Right atrium auricular region (tissue), 2 donors: ENCODE measurements around the gene CTRB1. TPM values are rescaled to one million over a fixed set of nuclear protein-coding genes. Genes with fewer than 3 reads are reported as not detected.
"Not testable (repeated sequence)": the region's sequence is repeated elsewhere in the genome, so short reads cannot be mapped to it uniquely, and the experiment has no call there.

Experiments
- DNase-seq: peaks from one replicate; pipeline ENCODE4 v3.0.0-alpha.2; 2019; ENCODE audit warnings: low spot score
- H3K27ac ChIP-seq, 2 donors: fragments of 200-600 bp; sonication (generic); 1 replicate in 1 of 2; 2 replicates in 1 of 2; pipeline ENCODE4 v1.5.1; 2016 to 2019
- H3K27me3 ChIP-seq, 2 donors: fragments of 200-600 bp; sonication (generic); one replicate each; pipeline versions ENCODE4 v1.5.1 to v1.6.0; 2017 to 2019
- H3K36me3 ChIP-seq: fragments of 200-600 bp; sonication (generic); one replicate; pipeline ENCODE4 v1.5.1; 2016
- H3K4me1 ChIP-seq, 2 donors: fragments of 200-600 bp; sonication (generic); one replicate each; pipeline versions ENCODE4 v1.5.1 to v1.6.0; 2017 to 2019
- H3K4me3 ChIP-seq, 2 donors: fragments of 200-600 bp; sonication (generic); 1 replicate in 1 of 2; 2 replicates in 1 of 2; pipeline ENCODE4 v1.5.1; 2017 to 2019; ENCODE audit warnings: mild to moderate bottlenecking in 1 of 2, moderate library complexity in 1 of 2
- H3K9me3 ChIP-seq, 2 donors: fragments of 200-600 bp; sonication (generic); one replicate each; pipeline ENCODE4 v1.5.1; 2019
- CTCF ChIP-seq, 2 donors: fragments of 200-600 bp; sonication (generic); IDR thresholded peaks; one replicate each; pipeline ENCODE4 v1.5.1; 2019; ENCODE audit warnings: antibody characterized with exemption in 2 of 2
- total RNA-seq, 2 donors: library from RNA; depleted of rRNA; stranded (reverse); fragments of >200 nt; gene quantifications; one replicate each; pipeline ENCODE4 v1.1.0, GENCODE V29; 2016

The CTRB1 gene
- total RNA-seq, 2 donors from 2014 or later = not detected

- Histone ChIP-seq H3K36me3 (no peaks in the 10 kb centered on the region), H3K27ac (no peak within 1 kb of the TSS), H3K27me3 (no peaks in the 10 kb centered on the region), H3K4me3 (no peak within 1 kb of the TSS), H3K4me1 (peaks cover 0 to 10% of the 10 kb centered on the region in 2 donors), H3K9me3 (no peaks in the 10 kb centered on the region)
- no peak for TF ChIP-seq CTCF (IDR thresholded peaks at IDR 0.05)
- DNase-seq = no peak
Measured at GRCh38 chr16:75206749-75207451, 11.9 kb upstream of the CTRB1 start, which contains the start of gene CTRB2. Gene CTRB2 (minus strand): TSS chr16:75207161. CDS start chr16:75207141, 20 bp downstream.

- no peak for TF ChIP-seq CTCF (IDR thresholded peaks at IDR 0.05)
- Histone ChIP-seq H3K36me3 (no peaks in the 10 kb centered on the region), H3K27me3 (no peaks in the 10 kb centered on the region), H3K4me1 (peaks cover 0 to 10% of the 10 kb centered on the region in 2 donors), H3K9me3 (no peaks in the 10 kb centered on the region), H3K4me3 (no peak overlapping the region), H3K27ac (no peak overlapping the region)
- DNase-seq = no peak
Measured at GRCh38 chr16:75207831-75208230, 11.0 kb upstream of the CTRB1 start.

- no peak overlapping the region for H3K4me3 ChIP-seq
- no peak for TF ChIP-seq CTCF (IDR thresholded peaks at IDR 0.05)
- H3K9me3 ChIP-seq = no peaks in the 10 kb centered on the region
- H3K27ac ChIP-seq = no peak overlapping the region
- peaks cover 0 to 10% of the 10 kb centered on the region in 2 donors for H3K4me1 ChIP-seq
- no peaks in the 10 kb centered on the region for H3K27me3 ChIP-seq
- no peaks in the 10 kb centered on the region for H3K36me3 ChIP-seq
- DNase-seq = no peak
Measured at GRCh38 chr16:75208242-75208825, 10.5 kb upstream of the CTRB1 start.

GRCh38 chr16:75208861-75209505 lies 9.8 kb upstream of the CTRB1 start:
- H3K36me3 ChIP-seq = no peaks in the 10 kb centered on the region
- DNase-seq = no peak
- no peaks in the 10 kb centered on the region for H3K9me3 ChIP-seq
- no peak overlapping the region for H3K27ac ChIP-seq
- H3K4me1 ChIP-seq = peaks cover 0 to 10% of the 10 kb centered on the region in 2 donors
- no peaks in the 10 kb centered on the region for H3K27me3 ChIP-seq
- H3K4me3 ChIP-seq = no peak overlapping the region
- no peak for TF ChIP-seq CTCF (IDR thresholded peaks at IDR 0.05)

GRCh38 chr16:75209514-75209913 lies 9.3 kb upstream of the CTRB1 start:
- H3K27me3 ChIP-seq, H3K4me3 ChIP-seq, H3K36me3 ChIP-seq, H3K9me3 ChIP-seq, DNase-seq, H3K27ac ChIP-seq: not testable (repeated sequence)
- peaks cover 0 to 10% of the 10 kb centered on the region in 2 donors for H3K4me1 ChIP-seq

GRCh38 chr16:75209944-75210343 lies 8.8 kb upstream of the CTRB1 start:
- H3K9me3 ChIP-seq = no peaks in the 10 kb centered on the region
- H3K27me3 ChIP-seq = no peaks in the 10 kb centered on the region
- no peak overlapping the region for H3K4me3 ChIP-seq
- H3K27ac ChIP-seq = no peak overlapping the region
- TF ChIP-seq CTCF (IDR thresholded peaks at IDR 0.05) = no peak
- no peak for DNase-seq
- peaks cover 0 to 10% of the 10 kb centered on the region in 2 donors for H3K4me1 ChIP-seq
- H3K36me3 ChIP-seq = no peaks in the 10 kb centered on the region

GRCh38 chr16:75211286-75211685 lies 7.5 kb upstream of the CTRB1 start:
- not testable (repeated sequence) for H3K27me3 ChIP-seq, H3K4me1 ChIP-seq, H3K27ac ChIP-seq, H3K36me3 ChIP-seq, DNase-seq, H3K4me3 ChIP-seq, H3K9me3 ChIP-seq
